Measurements from ENCODE around the gene BCL2L15. TPM values are rescaled to one million over a fixed set of nuclear protein-coding genes. Genes with fewer than 3 reads are reported as not detected.

The BCL2L15 gene
- total RNA-seq, 4 donors from 2014 or later, result 0.11 to 1.7 (median 0.78) TPM; not detected in 1

- Histone ChIP-seq H3K36me3 (no peaks in the 10 kb centered on the region), H3K4me1 (no peaks in the 10 kb centered on the region), H3K4me3 (no peak overlapping the region), H3K27ac (replicated peaks in 1 of 4) (no peak overlapping the region), H3K9me3 (no peaks in the 10 kb centered on the region), H3K27me3 (no peaks in the 10 kb centered on the region)
- intact Hi-C loops (cut with DNase I), result no loop called here
- no peak for DNase-seq (ENCODE audit: extremely low spot score)
- WGBS, result 64% methylated on average over 3 of the region's 3 CpGs
- TF ChIP-seq POLR2A (IDR thresholded peaks at IDR 0.05; ENCODE audit: low read depth) (no peak), EP300 (IDR thresholded peaks at IDR 0.05) (no peak), POLR2AphosphoS5 (IDR thresholded peaks at IDR 0.05) (no peak)
These were observed 27.8 kb downstream of the BCL2L15 start for GRCh38 chr1:113859478-113860175.

GRCh38 chr1:113858982-113859381 is 28.4 kb downstream of the BCL2L15 start:
- Histone ChIP-seq H3K27ac (replicated peaks in 1 of 4) (no peak overlapping the region), H3K27me3 (no peaks in the 10 kb centered on the region), H3K4me3 (no peak overlapping the region), H3K36me3 (no peaks in the 10 kb centered on the region), H3K4me1 (no peaks in the 10 kb centered on the region), H3K9me3 (no peaks in the 10 kb centered on the region)
- 88% methylated on average over 1 of the region's 1 CpG for WGBS
- intact Hi-C loops (cut with DNase I), result no loop called here
- DNase-seq (ENCODE audit: extremely low spot score), result no peak
- TF ChIP-seq EP300 (IDR thresholded peaks at IDR 0.05) (no peak), POLR2A (IDR thresholded peaks at IDR 0.05; ENCODE audit: low read depth) (no peak), CTCF (IDR thresholded peaks at IDR 0.05) (no peak), POLR2AphosphoS5 (IDR thresholded peaks at IDR 0.05) (no peak)

- H3K36me3 ChIP-seq, result no peaks in the 10 kb centered on the region
- H3K4me3 ChIP-seq, result no peak overlapping the region
- TF ChIP-seq POLR2AphosphoS5 (IDR thresholded peaks at IDR 0.05), result no peak
- no peak for TF ChIP-seq EP300 (IDR thresholded peaks at IDR 0.05)
- TF ChIP-seq POLR2A (IDR thresholded peaks at IDR 0.05; ENCODE audit: low read depth), result no peak
- TF ChIP-seq CTCF (IDR thresholded peaks at IDR 0.05), result no peak
- H3K27ac ChIP-seq (replicated peaks in 1 of 4), result no peak overlapping the region
- no peak for DNase-seq (ENCODE audit: extremely low spot score)
- H3K4me1 ChIP-seq, result no peaks in the 10 kb centered on the region
- H3K27me3 ChIP-seq, result no peaks in the 10 kb centered on the region
- H3K9me3 ChIP-seq, result no peaks in the 10 kb centered on the region
- intact Hi-C loops (cut with DNase I), result no loop called here
- whole genome bisulfite sequencing, result 77% methylated on average over 3 of the region's 3 CpGs
These were observed 29.0 kb downstream of the BCL2L15 start for GRCh38 chr1:113858418-113858817.

- no peaks in the 10 kb centered on the region for H3K27me3 ChIP-seq
- no peak overlapping the region for H3K27ac ChIP-seq (replicated peaks in 1 of 4)
- H3K4me1 ChIP-seq, result no peaks in the 10 kb centered on the region
- intact Hi-C loops (cut with DNase I), result no loop called here
- WGBS, result 79% methylated on average over 3 of the region's 3 CpGs
- H3K36me3 ChIP-seq, result no peaks in the 10 kb centered on the region
- DNase-seq (ENCODE audit: extremely low spot score), result no peak
- TF ChIP-seq POLR2AphosphoS5 (IDR thresholded peaks at IDR 0.05) (no peak), POLR2A (IDR thresholded peaks at IDR 0.05; ENCODE audit: low read depth) (no peak), EP300 (IDR thresholded peaks at IDR 0.05) (no peak), CTCF (IDR thresholded peaks at IDR 0.05) (no peak)
- H3K4me3 ChIP-seq, result no peak overlapping the region
- no peaks in the 10 kb centered on the region for H3K9me3 ChIP-seq
These were observed 29.6 kb downstream of the BCL2L15 start for GRCh38 chr1:113857776-113858175.

GRCh38 chr1:113856401-113856790 is 31.0 kb downstream of the BCL2L15 start:
- Histone ChIP-seq H3K4me3 (no peak overlapping the region), H3K36me3 (no peaks in the 10 kb centered on the region), H3K9me3 (no peaks in the 10 kb centered on the region), H3K27ac (replicated peaks in 1 of 4) (no peak overlapping the region), H3K27me3 (no peaks in the 10 kb centered on the region), H3K4me1 (no peaks in the 10 kb centered on the region)
- no peak for TF ChIP-seq POLR2A (IDR thresholded peaks at IDR 0.05; ENCODE audit: low read depth)
- TF ChIP-seq EP300 (IDR thresholded peaks at IDR 0.05), result no peak
- TF ChIP-seq POLR2AphosphoS5 (IDR thresholded peaks at IDR 0.05), result no peak
- no peak for TF ChIP-seq CTCF (IDR thresholded peaks at IDR 0.05)
- intact Hi-C loops (cut with DNase I), result no loop called here
- DNase-seq (ENCODE audit: extremely low spot score), result no peak
- WGBS, result 84% methylated on average over 2 of the region's 2 CpGs

Measured in esophagus muscularis mucosa (tissue), 4 donors.